ENCODE results near the gene WDR74.

Gene WDR74

GRCh38 chr11:62839050-62839945 is at the start of gene WDR74:
Gene WDR74, minus strand, starts transcription at chr11:62839590. Its CDS starts 20 bp downstream, at chr11:62839570.
- peak; percentile 94 for DNase-seq (ENCODE audit: low read depth)
- H3K4me3 ChIP-seq (ENCODE audit: low read depth, low read length): peak within 1 kb of the TSS; percentile 89
- no peak for TF ChIP-seq CTCF (IDR thresholded peaks at IDR 0.05; ENCODE audit: low read depth, low read length, missing control alignments)

GRCh38 chr11:62889126-62889483 is 49.7 kb upstream of the WDR74 start:
- H3K4me3 ChIP-seq (ENCODE audit: low read depth, low read length): no peak overlapping the region
- DNase-seq (ENCODE audit: low read depth): no peak
- TF ChIP-seq CTCF (IDR thresholded peaks at IDR 0.05; ENCODE audit: low read depth, low read length, missing control alignments): no peak

GRCh38 chr11:62888406-62888805 is 49.0 kb upstream of the WDR74 start:
- H3K4me3 ChIP-seq (ENCODE audit: low read depth, low read length): no peak overlapping the region
- TF ChIP-seq CTCF (IDR thresholded peaks at IDR 0.05; ENCODE audit: low read depth, low read length, missing control alignments): no peak
- no peak for DNase-seq (ENCODE audit: low read depth)

GRCh38 chr11:62885137-62885750 is 45.9 kb upstream of the WDR74 start:
- DNase-seq (ENCODE audit: low read depth): no peak
- H3K4me3 ChIP-seq (ENCODE audit: low read depth, low read length): no peak overlapping the region
- TF ChIP-seq CTCF (IDR thresholded peaks at IDR 0.05; ENCODE audit: low read depth, low read length, missing control alignments): no peak

- TF ChIP-seq CTCF (IDR thresholded peaks at IDR 0.05; ENCODE audit: low read depth, low read length, missing control alignments): no peak
- DNase-seq (ENCODE audit: low read depth): no peak
- no peak overlapping the region for H3K4me3 ChIP-seq (ENCODE audit: low read depth, low read length)
Measured at GRCh38 chr11:62883673-62884072, 44.3 kb upstream of the WDR74 start.

- H3K4me3 ChIP-seq (ENCODE audit: low read depth, low read length): peak overlapping the region; percentile 87; the same call in 1 of the 2 replicates
- no peak for DNase-seq (ENCODE audit: low read depth)
- TF ChIP-seq CTCF (IDR thresholded peaks at IDR 0.05; ENCODE audit: low read depth, low read length, missing control alignments): no peak
Measured at GRCh38 chr11:62882788-62883501, 43.6 kb upstream of the WDR74 start.

Data from GM12864 (cell line).